Measurements from ENCODE around the gene AGMAT.

Gene AGMAT

DNA sequence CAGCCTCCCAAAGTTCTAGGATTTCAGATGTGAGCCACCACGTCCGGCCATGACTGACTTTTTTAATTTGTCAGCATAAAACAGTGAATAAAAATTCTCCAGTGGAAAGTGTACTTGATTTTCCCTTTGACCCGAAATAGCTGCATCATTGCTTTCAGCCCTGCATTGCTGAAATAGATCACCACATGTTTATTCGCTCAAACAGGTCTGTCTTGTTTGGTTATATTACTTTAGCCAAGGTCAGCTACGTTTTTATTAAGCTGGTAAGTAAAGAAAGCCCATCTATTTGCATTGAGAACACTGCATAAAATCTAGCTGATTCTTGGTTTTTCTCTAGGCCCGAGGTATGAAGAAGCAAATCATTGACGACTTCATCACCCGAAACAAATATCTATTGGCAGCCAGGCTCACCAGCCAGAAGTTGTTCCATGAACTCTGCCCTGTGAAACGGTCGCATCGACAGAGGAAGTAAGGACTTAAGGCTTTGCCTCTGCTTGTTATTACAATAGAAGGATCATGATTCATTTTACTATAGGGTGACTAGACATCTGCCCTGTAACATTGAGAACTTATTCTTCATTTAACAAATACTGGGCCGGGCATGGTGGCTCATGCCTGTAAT lies 25.6 kb downstream of the AGMAT start:
- in situ Hi-C loops (cut with HindIII; ENCODE audit: low sequenced_read_pairs): no loop called here
- TF ChIP-seq, protein P1, sequence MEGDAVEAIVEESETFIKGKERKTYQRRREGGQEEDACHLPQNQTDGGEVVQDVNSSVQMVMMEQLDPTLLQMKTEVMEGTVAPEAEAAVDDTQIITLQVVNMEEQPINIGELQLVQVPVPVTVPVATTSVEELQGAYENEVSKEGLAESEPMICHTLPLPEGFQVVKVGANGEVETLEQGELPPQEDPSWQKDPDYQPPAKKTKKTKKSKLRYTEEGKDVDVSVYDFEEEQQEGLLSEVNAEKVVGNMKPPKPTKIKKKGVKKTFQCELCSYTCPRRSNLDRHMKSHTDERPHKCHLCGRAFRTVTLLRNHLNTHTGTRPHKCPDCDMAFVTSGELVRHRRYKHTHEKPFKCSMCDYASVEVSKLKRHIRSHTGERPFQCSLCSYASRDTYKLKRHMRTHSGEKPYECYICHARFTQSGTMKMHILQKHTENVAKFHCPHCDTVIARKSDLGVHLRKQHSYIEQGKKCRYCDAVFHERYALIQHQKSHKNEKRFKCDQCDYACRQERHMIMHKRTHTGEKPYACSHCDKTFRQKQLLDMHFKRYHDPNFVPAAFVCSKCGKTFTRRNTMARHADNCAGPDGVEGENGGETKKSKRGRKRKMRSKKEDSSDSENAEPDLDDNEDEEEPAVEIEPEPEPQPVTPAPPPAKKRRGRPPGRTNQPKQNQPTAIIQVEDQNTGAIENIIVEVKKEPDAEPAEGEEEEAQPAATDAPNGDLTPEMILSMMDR (IDR thresholded peaks at IDR 0.05; ENCODE audit: low read depth, low read length): no peak
- H3K4me3 ChIP-seq (ENCODE audit: low read depth, low read length): no peak overlapping the region
- no peak for DNase-seq (ENCODE audit: low read depth, low spot score)

DNA sequence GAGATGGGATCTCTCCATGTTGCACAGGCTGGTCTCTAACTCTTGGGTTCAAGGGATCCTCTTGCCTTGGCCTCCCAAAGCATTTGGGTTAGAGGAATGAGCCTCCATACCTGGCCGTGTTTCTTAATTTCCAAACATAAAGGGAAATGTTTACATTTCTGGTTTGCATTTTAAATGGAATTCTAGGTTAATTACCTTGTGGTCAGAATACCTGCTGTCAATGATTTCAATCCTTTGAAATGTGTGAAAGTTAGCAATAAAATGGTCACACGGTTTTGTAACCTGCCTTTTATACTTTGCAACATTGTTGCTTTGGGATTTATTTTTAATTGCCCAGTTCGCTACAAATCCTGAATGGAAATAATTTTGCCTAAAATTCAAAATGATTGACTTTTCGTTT lies 26.3 kb downstream of the AGMAT start:
- TF ChIP-seq, protein P1 (IDR thresholded peaks at IDR 0.05; ENCODE audit: low read depth, low read length): no peak
- DNase-seq (ENCODE audit: low read depth, low spot score): no peak
- in situ Hi-C loops (cut with HindIII; ENCODE audit: low sequenced_read_pairs): no loop called here
- H3K4me3 ChIP-seq (ENCODE audit: low read depth, low read length): no peak overlapping the region

DNA sequence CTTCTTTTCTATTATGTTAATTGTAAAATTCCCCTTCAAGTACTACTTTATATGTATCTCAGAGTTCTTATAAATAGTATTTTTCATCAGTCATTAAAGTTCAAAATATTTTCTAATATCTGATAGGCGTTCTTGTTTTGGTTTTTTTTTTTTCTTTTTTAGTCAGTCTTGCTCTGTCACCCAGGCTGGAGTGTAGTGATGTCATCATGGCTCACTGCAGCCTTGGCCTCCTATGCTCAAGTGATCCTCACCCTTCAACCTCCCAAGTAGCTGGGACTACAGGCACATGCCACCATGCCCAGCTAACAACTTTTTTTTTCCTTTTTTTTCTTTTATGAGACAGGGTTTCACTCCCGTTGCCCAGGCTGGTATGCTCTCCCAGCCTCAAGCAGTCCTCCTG lies 27.3 kb downstream of the AGMAT start:
- in situ Hi-C loops (cut with HindIII; ENCODE audit: low sequenced_read_pairs): no loop called here
- TF ChIP-seq, protein P1 (IDR thresholded peaks at IDR 0.05; ENCODE audit: low read depth, low read length): no peak
- no peak for DNase-seq (ENCODE audit: low read depth, low spot score)
- H3K4me3 ChIP-seq (ENCODE audit: low read depth, low read length): no peak overlapping the region

DNA sequence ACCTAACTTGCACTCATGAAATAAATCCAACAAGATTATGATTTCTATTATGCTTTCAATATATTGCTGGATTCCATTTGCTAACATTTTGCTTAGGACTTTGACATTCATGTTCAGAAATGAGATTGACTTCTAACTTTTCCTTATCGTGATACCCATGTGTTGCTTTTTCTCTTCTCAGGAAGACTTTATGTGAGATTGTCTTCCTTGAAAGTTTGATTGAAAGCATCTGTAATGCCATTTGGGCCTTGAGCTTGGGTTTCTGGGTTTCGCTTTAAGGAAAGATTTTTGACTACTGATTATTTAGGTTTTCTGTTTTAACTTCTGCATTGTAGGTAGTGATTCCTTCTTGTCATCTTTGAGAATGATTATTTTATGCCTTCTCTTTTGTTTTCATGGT lies 27.8 kb downstream of the AGMAT start:
- DNase-seq (ENCODE audit: low read depth, low spot score): no peak
- TF ChIP-seq, protein P1 (IDR thresholded peaks at IDR 0.05; ENCODE audit: low read depth, low read length): no peak
- H3K4me3 ChIP-seq (ENCODE audit: low read depth, low read length): no peak overlapping the region
- in situ Hi-C loops (cut with HindIII; ENCODE audit: low sequenced_read_pairs): no loop called here

DNA sequence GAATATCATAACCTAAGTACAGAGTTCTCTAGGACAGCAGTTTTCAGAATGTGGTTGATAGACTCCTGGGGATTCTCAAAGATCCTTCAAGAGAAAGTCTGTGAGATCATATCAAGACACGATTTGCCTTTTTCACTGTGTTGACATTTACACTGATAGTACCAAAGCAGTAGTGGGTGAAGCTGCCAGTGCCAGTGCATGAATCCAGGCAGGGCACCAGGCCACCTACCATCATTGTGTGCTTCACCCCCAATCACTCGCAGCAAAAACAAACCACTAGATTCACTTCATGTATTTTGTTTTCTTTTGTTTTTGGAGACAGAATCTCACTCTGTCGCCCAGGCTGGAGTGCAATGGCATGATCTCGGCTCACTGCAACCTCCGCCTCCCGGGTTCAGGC lies 34.3 kb downstream of the AGMAT start:
- TF ChIP-seq, protein P1 (IDR thresholded peaks at IDR 0.05; ENCODE audit: low read depth, low read length): no peak
- H3K4me3 ChIP-seq (ENCODE audit: low read depth, low read length): no peak overlapping the region
- no peak for DNase-seq (ENCODE audit: low read depth, low spot score)
- in situ Hi-C loops (cut with HindIII; ENCODE audit: low sequenced_read_pairs): no loop called here

DNA sequence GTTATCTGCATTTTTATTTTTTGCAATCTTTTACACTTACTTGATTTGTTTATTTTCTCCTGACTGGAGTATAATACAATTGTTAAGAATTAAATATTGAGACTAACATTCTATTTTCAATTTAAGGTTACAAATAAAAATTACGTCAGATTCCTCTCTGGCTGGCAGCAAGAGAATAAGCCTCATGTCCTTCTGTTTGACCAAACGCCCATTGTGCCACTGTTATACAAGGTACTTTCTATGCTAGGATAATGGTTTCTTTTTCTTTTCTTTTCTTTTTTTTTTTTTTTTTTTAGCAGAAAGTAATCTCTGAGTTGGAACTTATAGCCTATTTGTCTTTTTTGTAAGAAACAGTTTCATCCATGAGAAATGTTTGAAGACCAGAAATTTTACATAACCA lies 38.2 kb downstream of the AGMAT start:
- TF ChIP-seq, protein P1 (IDR thresholded peaks at IDR 0.05; ENCODE audit: low read depth, low read length): no peak
- in situ Hi-C loops (cut with HindIII; ENCODE audit: low sequenced_read_pairs): no loop called here
- H3K4me3 ChIP-seq (ENCODE audit: low read depth, low read length): no peak overlapping the region
- no peak for DNase-seq (ENCODE audit: low read depth, low spot score)
